ENCODE data around the gene OR1N2. TPM values are rescaled to one million over a fixed set of nuclear protein-coding genes. Genes with fewer than 3 reads are reported as not detected.

OR1N2 gene
- total and polyA plus RNA-seq, 10 of the 15 experiments (the other 5 are each of a cell fraction or from before 2014, with no cell fraction given), result 0.08 TPM; not detected in 9

GRCh38 chr9:122561446-122561845 is 8.5 kb downstream of the OR1N2 start:
- ChIA-PET CTCF (interaction anchor here (0.7 kb wide), 1 partner anchor 810 kb away, joined by 3 read pairs; no protein-coding TSS in a partner anchor), RAD21 (ENCODE audit: unreplicated experiment) (no interaction called here), POLR2A (no interaction called here), SMC1A (ENCODE audit: uncharacterized antibody, unreplicated experiment) (no interaction called here)
- no peaks in the 10 kb centered on the region for H3K79me2 ChIP-seq (ENCODE audit: control insufficient read depth, insufficient read depth, low read length)
- FAIRE-seq (no peak), ATAC-seq (no peak), DNase-seq (ENCODE audit: low read depth, low spot score) (no peak)
- no peaks in the 10 kb centered on the region for H3K36me3 ChIP-seq (ENCODE audit: control insufficient read depth in 2 of 2, insufficient read depth in 2 of 2, low read length in 1 of 2)
- H3K9me3 ChIP-seq (replicated peaks; ENCODE audit: control insufficient read depth, insufficient read depth, low read length), result no peaks in the 10 kb centered on the region
- no peak for TF ChIP-seq SP1 (IDR thresholded peaks at IDR 0.05; ENCODE audit: low read depth, low read length)
- TF ChIP-seq PML (IDR thresholded peaks at IDR 0.05; ENCODE audit: low read length), result no peak
- no peak for TF ChIP-seq SIX5 (IDR thresholded peaks at IDR 0.05; ENCODE audit: low read depth, low read length, severe bottlenecking)
- TF ChIP-seq ZNF207 (IDR thresholded peaks at IDR 0.05; ENCODE audit: borderline replicate concordance), result no peak
- TF ChIP-seq JUNB (IDR thresholded peaks at IDR 0.05), result no peak
- TF ChIP-seq TARDBP (IDR thresholded peaks at IDR 0.05; ENCODE audit: borderline replicate concordance), result no peak
- no peak for TF ChIP-seq LARP7 (IDR thresholded peaks at IDR 0.05)
- TF ChIP-seq ZBTB4 (CRISPR knock-in tag; IDR thresholded peaks at IDR 0.05), result no peak
- TF ChIP-seq, protein P1, sequence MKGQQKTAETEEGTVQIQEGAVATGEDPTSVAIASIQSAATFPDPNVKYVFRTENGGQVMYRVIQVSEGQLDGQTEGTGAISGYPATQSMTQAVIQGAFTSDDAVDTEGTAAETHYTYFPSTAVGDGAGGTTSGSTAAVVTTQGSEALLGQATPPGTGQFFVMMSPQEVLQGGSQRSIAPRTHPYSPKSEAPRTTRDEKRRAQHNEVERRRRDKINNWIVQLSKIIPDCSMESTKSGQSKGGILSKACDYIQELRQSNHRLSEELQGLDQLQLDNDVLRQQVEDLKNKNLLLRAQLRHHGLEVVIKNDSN (IDR thresholded peaks at IDR 0.05; ENCODE audit: borderline replicate concordance, extremely low read length, insufficient read depth, low read depth, low read length), result no peak
- no peak for TF ChIP-seq POLR2A (IDR thresholded peaks at IDR 0.05; ENCODE audit: low read depth, low read length)
- TF ChIP-seq CREM (IDR thresholded peaks at IDR 0.05; ENCODE audit: low read depth), result no peak
- intact Hi-C loops (cut with micrococcal nuclease; ENCODE audit: unreplicated experiment) (no loop called here), in situ Hi-C loops (cut with MboI) (no loop called here)
- H3K9ac ChIP-seq (ENCODE audit: control insufficient read depth, insufficient read depth, low read length), result no peak overlapping the region
- H2AFZ ChIP-seq (ENCODE audit: control insufficient read depth, low read depth, low read length), result no peak overlapping the region
- 53% methylated on average over 4 of the region's 4 CpGs for WGBS (ENCODE audit: insufficient coverage, insufficient replicate concordance, low lambda C conversion rate, missing lambda C conversion rate)
- no peaks in the 10 kb centered on the region for H4K20me1 ChIP-seq (ENCODE audit: control insufficient read depth, insufficient read depth)
- H3K4me3 ChIP-seq, result no peak overlapping the region
- BruUV-seq (replicated peaks), result no TSS peak
- H3K27me3 ChIP-seq (replicated peaks in 1 of 2; ENCODE audit: control insufficient read depth in 2 of 2, insufficient read depth in 2 of 2, low read length in 1 of 2), result no peaks in the 10 kb centered on the region
- H3K4me1 ChIP-seq (ENCODE audit: control insufficient read depth, insufficient read depth, low read length), result no peaks in the 10 kb centered on the region
- H3K4me2 ChIP-seq (ENCODE audit: control insufficient read depth, insufficient read depth), result no peak overlapping the region
- no peak overlapping the region for H3K27ac ChIP-seq (ENCODE audit: control insufficient read depth, insufficient read depth)

Measured in GM12878 (cell line).